WI38 (cell line): Measurements from ENCODE around the gene NCAPD3.
A peak's percentile ranks its signal among the peaks of the same experiment; 100 is the strongest.
"Not testable (repeated sequence)": the region's sequence is repeated elsewhere in the genome, so short reads cannot be mapped to it uniquely, and the experiment has no call there.

ENCODE experiments used
- H3K4me3 ChIP-seq: 2 replicates; pipeline ENCODE4 v1.5.1; 2011; ENCODE audit warnings: low read depth, mild to moderate bottlenecking, control low read depth, low read length
- CTCF ChIP-seq: IDR thresholded peaks from 2 replicates; pipeline ENCODE4 v1.5.1; 2012; ENCODE audit warnings: low read depth, mild to moderate bottlenecking, control low read depth, low read length

NCAPD3 gene

GRCh38 chr11:134260503-134260902 is 36.7 kb upstream of the NCAPD3 start:
- no peak overlapping the region for H3K4me3 ChIP-seq
- no peak for TF ChIP-seq CTCF

- no peak for TF ChIP-seq CTCF
- H3K4me3 ChIP-seq, result no peak overlapping the region
Observed at GRCh38 chr11:134258577-134258976, 34.8 kb upstream of the NCAPD3 start.

- no peak overlapping the region for H3K4me3 ChIP-seq
- TF ChIP-seq CTCF, result no peak
Observed at GRCh38 chr11:134257101-134257500, 33.3 kb upstream of the NCAPD3 start.

GRCh38 chr11:134255184-134255561 is 31.4 kb upstream of the NCAPD3 start:
- H3K4me3 ChIP-seq, result not testable (repeated sequence)

GRCh38 chr11:134254433-134255183 is 30.8 kb upstream of the NCAPD3 start:
- H3K4me3 ChIP-seq, result peak overlapping the region; percentile 64
- TF ChIP-seq CTCF, result no peak

GRCh38 chr11:134253188-134253993 is 29.6 kb upstream of the NCAPD3 start, which contains the start of the genes ACAD8 and THYN1:
ACAD8 (plus strand) TSS chr11:134253568; CDS start chr11:134253601, 33 bp downstream.
THYN1 (minus strand) TSS chr11:134253352; CDS start chr11:134252882, 470 bp downstream.
- peak within 1 kb of the TSS; percentile 64 for H3K4me3 ChIP-seq
- peak; percentile 11; the same call in 1 of the 2 replicates for TF ChIP-seq CTCF

- TF ChIP-seq CTCF, result no peak
- H3K4me3 ChIP-seq, result peak overlapping the region; percentile 64
Observed at GRCh38 chr11:134252346-134253187, 28.8 kb upstream of the NCAPD3 start.
